ENCODE data around the gene MYL6B.
"Not testable (repeated sequence)": the region's sequence is repeated elsewhere in the genome, so short reads cannot be mapped to it uniquely, and the experiment has no call there.

MYL6B gene

DNA sequence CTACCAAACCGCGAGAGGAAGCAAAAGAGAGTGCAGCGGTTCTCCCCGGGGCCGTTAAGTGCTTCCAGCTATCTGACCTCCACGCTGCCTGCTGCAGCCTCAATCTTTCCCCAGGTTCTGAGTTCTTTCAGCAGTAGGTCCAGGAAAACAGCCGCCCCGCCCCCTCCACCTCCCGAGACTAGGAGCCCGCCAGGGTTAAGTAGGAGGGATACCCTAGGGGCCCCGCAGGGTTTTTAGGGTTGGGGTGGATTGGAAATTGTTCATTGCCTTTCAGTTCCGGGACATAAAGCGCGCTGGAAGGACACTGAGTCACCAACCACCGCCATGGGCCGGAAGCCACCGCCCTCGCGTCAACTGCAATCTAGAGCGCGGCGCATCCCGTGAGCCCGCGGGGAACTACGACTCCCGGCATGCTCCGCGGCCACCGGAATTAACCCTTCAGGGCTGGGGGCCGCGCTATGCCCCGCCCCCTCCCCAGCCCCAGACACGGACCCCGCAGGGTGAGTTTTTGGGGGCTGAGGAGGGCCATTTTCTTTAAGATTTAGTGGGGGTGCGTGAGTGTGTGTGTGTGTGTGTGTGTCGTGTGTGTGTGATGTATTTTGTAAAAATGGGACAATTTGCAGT is at the start of gene MYL6B:
Gene MYL6B (plus strand): TSS at position 456 of the 624 bp plus-strand sequence. CDS start 1,332 bp downstream, outside the sequence.
- DNase-seq = peak; percentile 76 to 95

DNA sequence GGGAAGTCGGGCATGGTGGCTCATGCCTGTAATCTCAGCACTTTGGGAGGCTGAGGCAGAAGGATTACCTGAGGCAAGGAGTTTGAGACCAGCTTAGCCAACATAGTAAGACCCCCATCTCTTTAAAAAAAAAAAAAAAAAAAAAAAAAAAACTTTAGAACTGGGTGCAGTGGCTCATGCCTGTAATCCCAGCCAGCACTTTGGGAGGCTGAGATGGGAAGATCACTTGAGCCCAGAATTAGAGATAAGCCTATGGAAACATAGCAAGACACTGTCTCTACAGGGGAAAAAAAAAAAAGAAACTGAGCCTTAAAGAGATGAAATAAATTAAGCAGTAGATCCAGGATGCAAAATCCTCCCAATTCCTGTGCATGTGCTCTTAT is 49.7 kb upstream of the MYL6B start:
- no peak for DNase-seq

DNA sequence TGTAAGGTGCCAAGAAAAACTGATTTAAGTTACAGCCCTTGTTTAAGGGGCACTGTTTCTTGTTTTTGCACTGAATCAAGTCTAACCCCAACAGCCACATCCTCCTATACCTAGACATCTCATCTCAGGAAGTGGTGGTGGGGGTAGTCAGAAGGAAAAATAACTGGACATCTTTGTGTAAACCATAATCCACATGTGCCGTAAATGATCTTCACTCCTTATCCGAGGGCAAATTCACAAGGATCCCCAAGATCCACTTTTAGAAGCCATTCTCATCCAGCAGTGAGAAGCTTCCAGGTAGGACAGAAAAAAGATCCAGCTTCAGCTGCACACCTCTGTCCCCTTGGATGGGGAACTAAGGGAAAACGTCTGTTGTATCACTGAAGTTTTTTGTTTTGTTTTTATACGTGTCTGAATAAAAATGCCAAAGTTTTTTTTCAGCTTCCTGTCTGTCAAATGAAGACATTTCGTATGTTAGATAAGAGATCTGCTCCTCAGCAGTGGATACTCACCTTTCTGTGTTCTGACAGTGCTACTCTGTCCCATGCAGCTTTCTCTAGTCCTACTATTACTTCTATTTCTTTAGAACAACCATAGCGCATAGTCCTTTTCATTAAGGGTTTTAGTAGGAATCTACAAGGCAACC is 49.2 kb upstream of the MYL6B start:
- no peak for DNase-seq

DNA sequence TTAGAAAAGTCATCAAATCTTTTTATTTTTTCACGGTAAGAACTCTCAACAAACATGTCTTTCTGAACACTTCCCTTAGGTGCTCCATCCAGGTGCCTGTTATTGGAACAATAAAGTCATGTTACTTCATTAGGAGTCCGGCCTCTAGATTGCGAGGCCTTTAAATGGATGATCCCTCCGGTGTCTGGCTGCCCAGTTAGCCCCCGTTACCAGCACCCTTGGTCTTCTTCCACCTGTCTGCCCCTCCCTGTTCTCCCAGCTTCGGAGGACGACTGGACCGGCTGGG is 48.6 kb upstream of the MYL6B start:
- no peak for DNase-seq

DNA sequence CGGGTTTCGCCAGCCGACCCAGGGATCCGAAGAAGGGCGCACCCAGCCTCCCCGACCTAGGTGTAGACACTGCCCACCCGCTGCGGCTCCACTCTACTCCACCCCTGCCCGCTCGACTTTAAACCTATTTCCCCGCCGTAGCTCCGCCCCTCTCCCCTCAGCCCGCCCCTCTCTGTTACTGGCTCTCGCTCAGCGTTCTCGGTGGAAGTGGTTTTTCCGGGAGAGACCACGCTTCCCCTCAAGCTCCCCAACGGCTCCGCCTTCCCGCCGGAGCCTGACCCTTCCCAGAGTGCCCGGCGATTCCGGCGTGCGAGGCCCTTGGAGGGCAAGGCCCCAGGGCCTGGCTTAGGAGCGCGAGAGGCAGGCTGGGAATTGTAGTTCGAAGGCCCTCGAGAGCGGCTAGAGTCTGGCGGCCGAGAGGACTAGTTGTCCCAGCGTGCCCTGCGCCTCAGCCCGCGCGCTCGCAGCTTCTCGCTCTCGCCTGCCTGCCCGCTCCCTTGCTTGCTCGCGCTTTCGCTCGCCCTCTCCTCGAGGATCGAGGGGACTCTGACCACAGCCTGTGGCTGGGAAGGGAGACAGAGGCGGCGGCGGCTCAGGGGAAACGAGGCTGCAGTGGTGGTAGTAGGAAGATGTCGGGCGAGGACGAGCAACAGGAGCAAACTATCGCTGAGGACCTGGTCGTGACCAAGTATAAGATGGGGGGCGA is 48.1 kb upstream of the MYL6B start, which contains the start of gene PA2G4:
Gene PA2G4 (plus strand): TSS at position 451 of the 706 bp plus-strand sequence. CDS start 179 bp downstream, at position 630.
- peak; percentile 98 to 99 for DNase-seq

DNA sequence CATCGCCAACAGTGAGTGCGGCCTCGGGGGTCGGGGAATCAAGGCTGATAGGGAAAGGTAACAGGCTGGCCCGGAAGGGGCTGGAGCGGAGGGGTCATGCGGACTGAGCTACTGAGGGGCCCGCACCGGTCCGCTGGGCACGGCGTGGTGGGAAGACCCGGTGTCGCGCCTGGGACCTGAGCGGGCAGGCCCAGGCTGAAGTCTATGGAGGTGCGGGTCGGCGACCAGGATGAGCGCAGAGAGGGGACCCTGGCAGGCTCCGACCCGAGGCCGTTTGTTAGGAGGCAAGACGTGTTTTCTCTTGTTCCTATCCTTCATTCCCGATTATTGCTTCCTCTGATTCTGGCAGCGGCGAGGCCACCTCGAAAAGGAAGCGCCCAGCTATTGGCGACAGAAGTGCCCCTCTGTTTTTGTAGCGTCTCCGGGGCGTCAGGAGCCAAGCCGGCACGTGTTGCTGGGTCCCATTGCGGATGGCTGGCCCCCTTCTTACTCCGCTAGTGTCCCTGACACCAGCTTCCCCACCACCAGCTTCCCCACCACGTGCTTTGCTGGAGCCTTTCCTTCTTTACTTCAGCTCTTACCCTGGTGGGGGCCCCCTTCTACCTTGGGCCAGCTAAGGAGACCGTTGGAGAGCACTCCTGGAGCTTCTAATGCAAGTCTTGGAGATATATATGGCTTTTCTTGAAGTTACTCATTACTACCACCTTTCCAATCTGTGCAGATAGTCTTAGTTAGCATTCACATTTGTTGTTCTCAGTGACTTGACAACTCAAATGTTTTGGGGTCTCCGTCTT is 47.4 kb upstream of the MYL6B start:
- DNase-seq = peak in 1 of 2 experiments; percentile 49

DNA sequence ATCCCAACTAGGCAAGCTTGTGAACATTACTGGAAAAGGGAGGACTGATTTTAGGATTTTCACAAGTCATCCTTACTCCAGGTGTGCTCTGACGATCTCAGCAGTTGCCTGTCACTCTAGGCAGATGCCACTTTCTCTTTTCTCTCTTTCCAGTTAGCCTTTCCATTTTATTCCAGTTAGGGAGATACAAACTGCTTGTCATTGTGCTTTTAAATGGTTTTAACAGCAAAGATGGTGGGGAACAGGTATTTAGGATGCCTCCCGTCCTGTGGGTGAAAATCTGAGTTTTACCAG is 46.8 kb upstream of the MYL6B start:
- DNase-seq = no peak

DNA sequence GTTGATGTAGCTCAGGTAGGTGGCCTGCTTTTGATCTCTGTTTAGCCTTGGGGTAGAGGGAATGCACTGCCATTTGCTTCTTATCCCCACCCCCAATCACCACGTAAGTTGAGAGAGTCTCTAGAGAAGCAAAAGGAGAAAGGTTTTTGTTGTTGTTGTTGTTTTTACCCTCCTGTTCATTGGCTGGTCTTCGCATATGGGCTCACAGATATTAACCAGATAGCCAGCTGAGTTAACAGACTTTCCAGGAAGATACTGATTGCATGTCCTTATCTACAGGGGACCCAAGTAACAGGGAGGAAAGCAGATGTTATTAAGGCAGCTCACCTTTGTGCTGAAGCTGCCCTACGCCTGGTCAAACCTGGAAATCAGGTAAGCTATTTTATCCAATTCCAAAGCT is 45.1 kb upstream of the MYL6B start:
- DNase-seq = no peak

DNA sequence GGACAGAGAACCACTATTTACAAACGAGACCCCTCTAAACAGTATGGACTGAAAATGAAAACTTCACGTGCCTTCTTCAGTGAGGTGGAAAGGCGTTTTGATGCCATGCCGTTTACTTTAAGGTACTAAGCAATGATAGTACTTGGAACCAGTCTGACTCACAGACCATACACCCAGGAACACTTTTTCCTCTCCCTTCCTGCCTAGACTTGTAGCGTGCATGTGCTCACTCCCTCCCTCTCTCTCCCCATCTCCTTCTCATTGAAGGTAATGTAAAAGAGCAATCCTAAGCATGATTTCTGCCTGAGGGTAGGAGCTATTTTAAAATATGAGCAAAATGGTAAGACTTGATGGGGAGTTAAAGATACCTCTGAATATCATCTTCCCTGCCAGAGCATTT is 41.8 kb upstream of the MYL6B start:
- DNase-seq = no peak

DNA sequence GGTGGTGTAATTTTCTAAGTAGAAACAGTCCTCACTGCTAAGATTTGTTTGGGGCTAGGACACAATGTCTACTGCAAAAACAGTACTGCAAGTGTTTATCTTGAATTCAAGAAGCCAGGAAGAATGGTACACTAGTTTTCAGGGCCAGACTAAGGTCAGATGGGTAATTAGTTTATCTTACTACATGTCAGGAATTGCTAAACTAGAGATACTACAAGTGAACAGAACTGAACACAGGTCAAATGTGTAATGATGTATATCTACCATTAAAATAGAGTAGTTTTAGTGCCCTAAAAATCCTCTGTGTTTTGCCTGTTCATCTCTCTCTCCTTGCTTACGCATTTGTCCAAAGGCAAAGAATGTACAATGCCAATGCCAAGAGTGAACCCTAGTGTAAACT is 38.3 kb upstream of the MYL6B start:
- DNase-seq = no peak

DNA sequence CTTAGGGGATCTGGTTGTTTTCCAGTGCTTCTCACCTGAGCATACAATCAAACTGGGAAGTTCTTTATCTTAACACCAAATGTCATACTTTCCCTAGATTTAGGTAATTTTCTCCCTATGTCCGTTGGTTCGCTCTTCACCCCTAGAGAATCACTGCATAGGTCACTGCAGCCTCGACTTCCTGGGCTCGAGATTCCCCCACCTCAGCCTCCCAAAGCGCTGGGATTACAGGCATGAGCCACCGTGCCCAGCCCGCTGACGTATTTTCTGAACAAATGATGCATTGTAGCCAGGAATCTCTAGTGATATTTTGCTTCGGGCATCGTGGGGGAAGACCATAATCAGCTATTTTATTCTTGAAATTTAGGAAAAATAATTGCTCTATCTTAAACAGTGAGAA is 37.1 kb upstream of the MYL6B start:
- no peak for DNase-seq

DNA sequence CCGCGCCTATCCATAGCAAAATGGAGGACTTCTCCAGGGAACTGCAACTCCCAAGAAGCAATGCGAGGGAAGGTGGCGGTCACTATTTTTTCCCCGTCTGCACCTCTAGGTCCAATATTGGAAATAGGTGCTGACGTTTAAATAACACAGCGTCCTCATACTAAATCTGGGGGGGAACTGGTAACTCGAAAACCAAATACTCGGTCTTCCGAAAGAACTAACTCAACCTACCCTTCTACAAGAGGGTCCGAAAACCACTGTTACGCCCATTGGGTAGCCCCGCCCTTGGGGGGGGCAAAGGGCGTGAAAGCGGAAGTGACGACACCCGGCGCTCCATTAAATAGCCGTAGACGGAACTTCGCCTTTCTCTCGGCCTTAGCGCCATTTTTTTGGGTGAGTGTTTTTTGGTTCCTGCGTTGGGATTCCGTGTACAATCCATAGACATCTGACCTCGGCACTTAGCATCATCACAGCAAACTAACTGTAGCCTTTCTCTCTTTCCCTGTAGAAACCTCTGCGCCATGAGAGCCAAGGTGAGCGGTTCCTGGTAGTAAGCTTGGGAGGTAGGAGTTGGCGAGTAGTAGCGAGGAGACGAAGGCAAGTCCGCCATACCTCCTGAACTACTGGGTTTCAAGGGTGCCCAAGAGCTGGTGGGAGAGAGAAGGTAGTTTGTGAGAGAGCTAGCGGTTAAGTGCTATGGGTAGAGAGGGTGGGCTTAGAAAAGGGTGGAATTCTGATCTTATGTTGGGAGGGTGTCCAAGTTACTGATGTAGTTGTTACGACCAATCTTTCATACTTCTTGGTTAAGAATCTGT is 35.9 kb upstream of the MYL6B start, which contains the start of gene RPL41:
Gene RPL41 (plus strand): TSS at position 367 of the 815 bp plus-strand sequence.
- DNase-seq = peak; percentile 92 to 96

DNA sequence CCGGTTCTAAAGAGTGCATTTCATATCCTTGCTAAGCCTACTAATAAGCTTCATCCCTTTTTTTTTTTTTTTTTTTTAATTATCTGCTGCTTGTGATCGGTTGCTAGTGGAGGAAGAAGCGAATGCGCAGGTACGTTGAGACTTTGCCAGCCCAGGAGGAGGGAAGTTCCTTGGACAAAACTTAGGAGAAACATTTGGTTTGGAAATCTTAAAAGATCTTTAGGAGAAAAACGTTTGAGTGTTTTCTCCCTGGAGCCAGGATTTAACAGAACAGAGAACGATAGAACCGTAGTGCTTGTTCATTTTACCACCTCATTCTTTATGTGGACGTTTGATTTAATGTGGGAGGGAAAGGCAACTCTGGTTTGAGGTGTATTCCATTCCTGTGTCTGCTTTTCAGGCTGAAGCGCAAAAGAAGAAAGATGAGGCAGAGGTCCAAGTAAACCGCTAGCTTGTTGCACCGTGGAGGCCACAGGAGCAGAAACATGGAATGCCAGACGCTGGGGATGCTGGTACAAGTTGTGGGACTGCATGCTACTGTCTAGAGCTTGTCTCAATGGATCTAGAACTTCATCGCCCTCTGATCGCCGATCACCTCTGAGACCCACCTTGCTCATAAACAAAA is 35.2 kb upstream of the MYL6B start:
- DNase-seq = not testable (repeated sequence)

DNA sequence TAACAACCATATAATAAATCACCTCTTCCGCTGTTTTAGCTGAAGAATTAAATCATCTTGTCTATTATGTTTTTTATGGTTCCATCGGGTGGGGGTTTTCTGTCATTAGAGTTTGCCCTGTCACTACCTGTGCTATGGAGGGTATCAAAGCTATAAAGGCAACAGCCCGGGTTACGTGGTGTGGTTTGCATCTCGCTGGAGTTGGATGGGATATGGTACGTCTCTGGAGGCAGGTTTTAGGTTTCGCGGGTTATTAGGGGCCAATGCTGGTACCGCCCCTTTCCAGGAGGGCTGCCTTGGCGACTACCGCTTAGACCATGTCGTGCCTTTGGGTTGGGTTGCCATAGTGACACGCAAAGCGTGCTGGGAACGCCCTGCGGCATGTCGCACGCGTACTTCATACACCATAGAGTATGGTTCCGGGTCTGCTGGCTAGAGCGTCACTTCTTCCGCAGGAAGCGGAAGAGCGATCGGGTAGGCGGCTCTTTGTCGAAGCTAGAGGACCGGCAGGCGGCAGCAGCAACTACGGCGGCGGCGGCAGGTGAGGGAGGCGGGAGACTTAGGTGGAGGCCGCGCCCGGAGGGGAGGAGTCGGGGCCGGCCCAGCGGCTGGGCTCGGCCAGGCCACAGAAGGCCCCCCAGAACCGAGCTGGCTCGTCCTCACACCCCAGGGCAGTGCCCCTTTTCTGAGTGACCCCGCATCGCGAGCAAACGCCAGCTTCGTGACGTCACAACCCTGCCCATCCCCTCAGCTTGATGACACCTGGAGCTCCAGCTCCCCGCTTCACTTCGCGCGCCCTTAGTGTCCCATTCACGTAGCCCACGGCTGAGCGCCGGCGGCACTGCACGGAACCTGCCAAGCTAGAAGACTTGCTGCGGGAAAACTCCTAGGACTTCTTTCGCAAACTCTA is 34.4 kb upstream of the MYL6B start, which contains the start of gene ZC3H10:
Gene ZC3H10 (plus strand): TSS at position 489 of the 910 bp plus-strand sequence. CDS start 2,297 bp downstream, outside the sequence.
- peak; percentile 98 to 99 for DNase-seq

DNA sequence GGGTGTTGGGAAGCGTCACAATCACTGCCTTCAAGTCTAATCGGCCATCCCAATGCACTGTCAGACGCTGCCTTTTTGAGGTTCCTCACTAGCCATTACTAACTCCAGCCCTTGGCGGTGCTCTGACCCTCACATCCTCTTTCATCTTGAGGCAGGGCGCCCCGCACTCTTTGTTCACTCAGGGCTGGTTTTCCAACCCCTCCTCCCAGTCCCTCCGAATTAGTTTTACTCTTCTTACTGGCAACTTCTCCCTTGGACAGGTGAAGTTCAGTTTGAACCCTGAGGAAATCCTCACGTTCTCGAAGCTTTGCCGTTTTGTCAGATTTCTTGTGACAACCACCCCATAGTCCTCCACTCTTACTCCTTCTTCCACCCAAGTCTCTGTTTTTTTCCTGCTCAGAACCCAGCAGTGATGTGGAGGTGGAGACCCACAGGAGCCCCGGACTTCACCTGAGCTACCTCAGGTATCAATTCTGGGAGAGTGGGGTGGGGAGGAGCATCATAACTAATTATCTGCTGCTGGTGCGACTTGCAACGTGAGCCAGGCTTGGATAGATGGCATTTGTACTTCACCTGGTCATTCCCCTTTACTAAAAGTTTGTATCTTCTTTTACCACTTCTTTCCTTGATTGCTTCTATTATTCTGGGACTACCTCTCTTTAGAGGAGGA is 33.6 kb upstream of the MYL6B start:
- no peak for DNase-seq

DNA sequence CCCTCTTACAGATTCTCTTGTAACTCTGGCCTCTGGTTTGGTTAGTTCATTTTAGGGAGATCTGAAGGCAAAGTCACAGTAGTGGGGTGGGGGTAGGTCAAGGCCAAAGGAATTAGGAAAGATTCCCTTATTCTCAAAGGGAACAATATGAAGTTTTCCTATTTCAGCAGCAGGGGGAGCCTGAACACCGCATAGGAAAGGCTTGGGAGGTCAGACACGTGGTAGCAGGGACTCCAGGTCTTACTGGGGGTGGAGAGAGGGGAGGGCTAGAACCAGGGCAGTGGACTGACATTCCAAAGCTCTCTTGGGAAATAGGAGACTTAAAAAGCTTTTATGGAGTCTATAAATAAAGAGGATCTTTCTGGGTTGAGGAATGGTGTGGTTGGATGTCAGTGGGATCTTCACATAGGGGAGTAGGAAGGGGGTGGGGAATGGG is 33.0 kb upstream of the MYL6B start:
- peak; percentile 86 to 90 for DNase-seq

DNA sequence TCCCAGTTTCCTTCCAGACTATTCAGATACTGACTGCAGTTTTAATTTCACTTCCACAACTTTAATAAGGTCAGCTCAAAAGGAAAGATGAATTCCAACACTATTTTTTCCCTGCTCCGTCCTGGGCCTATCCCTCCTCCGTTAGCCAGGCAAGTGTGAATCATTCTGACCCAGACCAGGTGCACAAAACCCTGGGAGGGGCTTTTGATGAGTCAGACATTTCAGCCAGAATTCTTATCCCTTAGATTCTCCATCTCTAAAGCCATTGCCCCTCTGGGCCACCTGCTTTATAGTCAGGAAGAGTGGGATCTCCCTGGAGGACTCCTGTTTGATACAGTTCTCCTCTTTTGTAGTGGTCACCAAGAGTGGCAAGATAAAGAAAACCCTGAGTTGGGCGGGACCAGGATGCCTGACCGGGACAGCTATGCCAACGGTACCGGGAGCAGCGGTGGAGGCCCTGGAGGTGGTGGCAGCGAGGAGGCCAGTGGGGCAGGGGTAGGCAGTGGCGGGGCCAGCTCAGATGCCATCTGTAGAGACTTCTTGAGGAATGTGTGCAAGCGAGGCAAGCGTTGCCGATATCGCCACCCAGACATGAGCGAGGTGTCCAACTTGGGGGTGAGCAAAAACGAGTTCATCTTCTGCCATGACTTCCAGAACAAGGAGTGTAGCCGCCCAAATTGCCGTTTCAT is 32.1 kb upstream of the MYL6B start:
- DNase-seq = no peak

DNA sequence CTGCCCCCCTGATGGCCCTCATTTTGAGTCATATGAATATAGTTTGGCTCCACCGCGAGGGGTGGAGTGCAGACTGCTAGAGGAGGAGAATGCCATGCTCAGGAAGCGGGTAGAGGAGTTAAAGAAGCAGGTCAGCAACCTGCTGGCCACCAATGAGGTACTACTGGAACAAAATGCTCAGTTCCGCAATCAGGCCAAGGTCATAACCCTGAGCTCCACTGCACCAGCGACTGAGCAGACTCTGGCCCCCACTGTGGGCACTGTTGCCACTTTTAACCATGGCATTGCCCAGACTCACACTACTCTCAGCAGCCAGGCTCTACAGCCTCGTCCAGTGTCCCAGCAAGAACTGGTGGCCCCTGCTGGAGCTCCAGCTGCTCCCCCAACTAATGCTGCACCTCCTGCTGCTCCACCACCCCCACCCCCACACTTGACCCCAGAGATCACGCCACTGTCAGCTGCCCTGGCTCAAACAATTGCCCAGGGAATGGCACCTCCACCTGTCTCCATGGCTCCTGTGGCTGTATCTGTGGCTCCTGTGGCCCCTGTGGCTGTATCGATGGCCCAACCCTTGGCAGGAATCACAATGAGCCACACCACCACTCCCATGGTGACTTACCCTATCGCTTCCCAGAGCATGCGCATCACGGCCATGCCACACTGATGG is 31.1 kb upstream of the MYL6B start:
- DNase-seq = no peak

DNA sequence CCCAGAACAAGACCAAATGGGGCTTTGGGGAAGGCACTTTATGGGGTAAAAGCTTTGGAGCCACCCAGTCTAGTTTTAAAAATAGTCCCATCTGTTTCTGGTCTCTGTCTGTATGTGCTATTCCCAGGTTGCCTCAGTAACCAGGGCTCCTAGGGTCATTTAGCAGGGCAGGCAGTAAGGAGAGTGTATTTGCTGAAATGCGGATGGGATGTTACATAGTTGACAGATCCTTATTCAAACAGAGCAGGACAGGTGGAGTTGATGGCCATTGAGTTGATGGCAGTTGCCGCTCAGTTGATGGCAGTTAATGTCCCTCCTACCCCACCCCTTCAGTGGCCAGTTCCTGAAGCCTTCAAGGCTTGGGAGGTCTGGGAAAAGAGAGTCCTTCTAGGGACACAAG is 29.8 kb upstream of the MYL6B start:
- no peak for DNase-seq

Data from NCI-H526 (cell line).